GM19397 (cell line): ENCODE results near the gene FIGN.

Experiments
- ATAC-seq: cut with Tn5 transposase; IDR thresholded peaks from one replicate; pipeline ENCODE4 v1.9.1; 2021; ENCODE audit warnings: mild to moderate bottlenecking, moderate library complexity; ENCODE audit not compliant: unreplicated experiment

Gene FIGN

DNA sequence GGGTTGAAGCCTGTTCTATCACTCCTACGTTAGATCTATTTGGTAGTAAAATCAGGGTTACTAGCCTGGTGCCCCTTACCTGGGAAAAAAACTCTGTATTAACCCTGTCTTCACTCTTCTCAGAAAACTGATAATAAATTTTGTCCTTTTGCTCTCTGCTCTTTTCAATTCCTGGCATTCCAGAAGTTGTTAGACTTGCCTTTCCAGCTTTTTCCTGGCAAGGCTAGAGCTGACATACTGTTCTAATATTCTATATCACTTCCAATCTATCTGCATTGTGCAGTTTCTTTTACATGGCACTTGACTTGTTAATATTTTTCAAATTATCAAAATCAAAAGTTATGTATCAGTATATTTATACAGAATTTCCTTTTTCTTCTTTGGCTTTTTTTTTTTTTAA, 162.2 kb downstream of the FIGN start:
- ATAC-seq, result no peak

DNA sequence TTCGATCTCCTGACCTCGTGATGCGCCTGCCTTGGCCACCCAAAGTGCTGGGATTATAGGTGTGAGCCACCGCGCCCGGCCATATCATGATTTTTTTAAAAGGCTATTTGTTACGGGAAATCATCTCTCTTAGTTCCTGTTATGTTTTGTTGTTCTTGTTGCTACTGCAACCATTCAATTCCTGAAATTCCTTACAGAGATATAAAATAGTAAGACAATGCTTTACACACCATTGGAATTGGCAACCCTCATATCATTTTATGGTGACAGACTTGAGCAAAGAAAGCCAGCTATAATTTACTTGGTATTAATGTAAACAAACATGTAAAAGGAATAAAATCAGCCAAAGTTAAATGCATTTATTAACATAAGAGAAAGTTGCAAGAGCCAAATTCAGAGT, 163.0 kb downstream of the FIGN start:
- no peak for ATAC-seq

DNA sequence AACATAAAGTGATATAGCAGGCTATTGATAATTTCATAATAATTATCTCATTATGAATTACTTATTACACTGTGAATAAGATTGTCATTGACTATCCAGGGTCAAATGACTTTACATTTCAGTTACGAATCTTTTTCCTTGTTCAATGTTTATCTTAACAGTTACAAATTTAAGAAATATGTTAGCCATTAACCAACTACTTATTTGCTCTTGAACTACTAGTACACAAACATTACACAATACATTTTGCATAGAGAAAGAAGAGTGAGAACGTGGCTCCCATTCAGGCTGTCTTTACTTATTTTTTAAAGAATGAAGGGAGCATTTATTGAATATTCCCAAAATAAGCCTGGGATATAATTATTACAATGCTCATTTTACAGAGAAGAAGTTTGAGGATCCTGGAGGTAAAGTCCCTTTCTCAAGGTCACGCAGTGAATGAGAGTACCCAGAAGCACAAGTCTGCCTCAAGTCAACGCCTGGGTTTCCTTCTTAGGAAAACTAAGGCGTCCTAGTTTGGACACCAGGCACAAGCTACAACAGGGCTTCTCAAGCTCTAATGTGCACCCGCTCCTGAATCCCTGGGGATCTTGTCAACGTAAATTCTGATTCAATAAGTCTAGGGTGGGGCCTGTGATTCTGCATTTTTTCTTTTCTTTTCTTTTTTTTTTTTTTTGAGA, 164.2 kb downstream of the FIGN start:
- ATAC-seq, result no peak

DNA sequence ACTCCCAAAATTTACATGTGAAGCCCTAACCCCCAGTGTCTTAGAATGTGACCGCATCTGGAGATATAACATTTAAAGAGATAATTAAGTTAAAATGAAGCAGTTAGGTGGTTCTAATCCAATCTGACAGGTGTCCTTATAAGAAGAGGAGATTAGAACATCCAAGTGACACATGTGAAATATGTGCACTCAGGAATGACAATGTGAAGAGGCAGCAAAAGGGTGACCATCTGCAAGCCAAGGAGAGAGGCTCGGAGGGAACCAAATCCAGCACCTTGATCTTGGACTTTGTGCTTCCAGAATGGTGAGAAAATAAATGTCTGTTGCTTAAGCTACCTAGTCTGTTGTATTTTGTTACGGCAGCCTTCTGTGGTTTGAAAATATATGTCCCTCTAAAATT, 165.4 kb downstream of the FIGN start:
- ATAC-seq, result no peak

DNA sequence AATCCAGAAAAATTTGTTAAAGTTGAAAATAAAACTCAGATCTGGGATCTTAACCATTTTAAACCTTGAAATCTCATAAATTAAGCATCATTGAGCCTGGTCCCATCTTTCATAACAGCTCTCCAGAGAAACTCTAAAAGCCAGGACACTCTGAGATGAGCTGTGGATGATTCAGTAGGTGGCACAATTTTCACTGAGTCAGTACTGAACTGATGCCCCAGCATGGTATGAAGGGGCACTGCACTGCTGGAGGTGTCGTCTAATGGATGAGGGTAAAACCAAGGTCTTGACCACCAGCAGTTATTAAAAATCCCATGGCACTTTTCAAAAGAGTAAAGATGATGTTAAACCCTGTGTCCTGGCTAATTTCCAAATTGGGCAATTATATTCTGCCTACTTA, 170.6 kb downstream of the FIGN start:
- no peak for ATAC-seq

DNA sequence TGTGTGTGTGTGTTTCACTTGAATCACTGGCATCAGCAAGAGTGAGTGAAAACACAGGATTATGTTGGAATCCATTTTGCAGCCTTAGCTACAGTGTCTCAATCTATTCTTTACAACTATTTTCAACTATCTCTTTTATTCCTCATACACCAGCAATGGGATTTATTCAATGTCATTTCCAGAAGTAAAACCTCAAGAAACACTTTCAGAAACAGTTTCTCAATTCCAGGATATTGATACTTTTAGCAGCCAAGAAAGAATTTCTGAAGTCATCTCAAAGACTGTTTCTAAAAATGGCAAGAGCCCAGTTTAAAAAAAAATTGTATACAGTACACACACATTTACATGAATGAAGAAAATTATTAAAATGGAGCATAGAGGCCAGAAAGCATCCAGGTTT, 171.6 kb downstream of the FIGN start:
- ATAC-seq, result no peak

DNA sequence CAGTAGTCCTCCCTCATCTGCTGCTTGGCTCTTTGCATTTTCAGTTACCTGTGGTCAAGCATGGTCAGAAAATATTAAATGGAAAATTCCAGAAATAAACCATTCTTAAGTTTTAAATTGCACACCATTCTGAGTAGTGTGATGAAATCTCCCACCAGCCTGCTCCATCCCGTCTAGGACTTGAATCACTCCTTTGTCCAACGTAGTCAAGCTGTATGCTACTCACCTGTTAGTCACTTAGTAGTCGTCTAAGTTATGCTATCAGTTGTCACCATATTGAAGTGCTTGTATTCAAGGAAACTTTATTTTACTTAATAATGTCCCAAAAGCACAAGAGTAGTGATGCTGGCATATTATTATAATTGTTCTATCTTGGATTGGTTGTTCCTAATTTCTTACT, 172.5 kb downstream of the FIGN start:
- no peak for ATAC-seq

DNA sequence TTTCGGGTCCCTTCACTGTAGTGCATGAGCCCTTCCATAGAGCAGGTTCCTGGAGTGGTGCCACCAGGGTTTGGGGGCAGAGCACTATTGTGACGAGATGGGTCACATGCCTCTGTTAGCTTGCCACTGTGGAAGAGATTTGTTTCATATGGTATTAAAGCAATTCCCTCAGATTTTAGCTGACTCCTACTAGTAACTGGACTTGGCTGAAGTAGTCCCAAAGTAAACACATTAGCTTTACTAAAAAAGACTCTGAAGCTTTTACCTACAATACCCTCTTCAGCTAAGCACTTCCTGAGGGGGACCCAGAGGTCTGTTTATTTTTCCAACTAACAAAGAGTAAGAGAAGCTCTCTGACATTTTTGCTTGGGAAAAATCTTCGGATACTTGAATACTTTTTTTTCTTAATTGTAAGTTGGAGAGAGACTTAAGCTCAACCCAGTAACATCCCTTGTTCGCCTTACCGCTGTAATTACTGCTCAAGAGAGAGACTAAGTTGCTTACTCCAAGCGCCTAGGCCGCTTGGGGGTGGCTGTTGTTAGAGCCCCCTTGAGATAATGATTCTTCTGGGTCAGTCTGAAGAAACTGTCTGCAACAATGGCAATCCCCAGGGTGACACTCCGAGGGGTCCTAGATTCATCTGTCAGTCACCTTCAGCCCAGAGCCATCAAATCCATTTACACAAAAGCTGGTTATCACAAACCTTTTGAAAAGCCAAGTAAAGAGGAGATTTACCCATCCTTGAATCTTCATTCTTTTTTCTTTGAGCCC, 177.4 kb downstream of the FIGN start:
- no peak for ATAC-seq

DNA sequence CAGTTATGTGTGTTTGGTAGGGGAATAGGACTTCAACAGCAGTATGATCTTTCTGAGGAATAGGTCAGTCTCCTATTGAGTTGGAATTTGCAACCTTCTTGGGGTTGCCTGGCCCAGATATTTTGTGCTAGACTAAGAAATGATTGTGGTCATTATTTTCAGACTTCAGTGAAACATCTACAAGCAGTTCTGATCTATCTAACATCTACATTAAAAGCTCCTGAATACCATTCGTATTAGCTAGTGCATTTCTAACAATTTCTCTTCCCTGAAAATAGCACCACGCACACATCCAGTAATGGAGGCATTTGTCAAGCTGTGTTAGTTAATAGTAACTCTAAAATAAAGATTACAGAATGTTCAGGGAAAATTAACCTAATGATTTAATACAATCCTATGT, 179.3 kb downstream of the FIGN start:
- no peak for ATAC-seq

DNA sequence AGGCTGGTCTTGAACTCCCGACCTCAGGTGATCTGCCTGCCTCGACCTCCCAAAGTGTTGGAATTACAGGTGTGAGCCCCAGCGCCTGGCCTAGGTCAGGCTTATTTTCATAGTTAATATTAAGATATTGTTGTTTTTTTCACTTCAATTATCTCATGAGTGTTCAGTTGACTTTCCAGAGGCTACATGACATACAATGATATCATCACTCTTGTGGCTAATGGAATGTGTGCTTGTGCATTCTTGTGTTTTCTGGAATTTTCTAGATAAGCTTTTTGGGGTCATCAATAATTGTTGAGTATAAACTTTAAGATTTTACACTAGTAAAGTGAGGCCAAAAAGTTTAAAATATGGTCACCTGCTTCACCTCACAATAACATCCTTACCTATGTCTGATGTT, 180.9 kb downstream of the FIGN start:
- no peak for ATAC-seq

DNA sequence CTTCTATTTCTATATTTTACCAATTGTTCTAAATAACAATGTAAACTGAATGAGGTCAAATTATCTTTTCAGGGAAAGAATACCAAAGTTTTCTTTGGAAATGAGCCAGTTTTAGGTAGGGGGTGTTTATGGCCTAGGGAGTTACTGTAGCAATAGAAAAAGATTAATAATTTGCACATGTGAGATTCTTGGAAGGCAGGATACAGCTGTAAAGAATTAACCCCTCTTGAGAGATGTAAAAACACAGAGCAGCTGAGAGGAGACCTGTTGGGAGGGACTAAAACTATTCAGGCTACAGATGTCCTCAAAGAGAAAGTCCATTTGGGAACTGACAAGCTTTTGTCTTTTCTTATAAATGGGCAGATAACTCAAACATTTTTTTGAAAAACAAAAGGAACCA, 182.2 kb downstream of the FIGN start:
- no peak for ATAC-seq

DNA sequence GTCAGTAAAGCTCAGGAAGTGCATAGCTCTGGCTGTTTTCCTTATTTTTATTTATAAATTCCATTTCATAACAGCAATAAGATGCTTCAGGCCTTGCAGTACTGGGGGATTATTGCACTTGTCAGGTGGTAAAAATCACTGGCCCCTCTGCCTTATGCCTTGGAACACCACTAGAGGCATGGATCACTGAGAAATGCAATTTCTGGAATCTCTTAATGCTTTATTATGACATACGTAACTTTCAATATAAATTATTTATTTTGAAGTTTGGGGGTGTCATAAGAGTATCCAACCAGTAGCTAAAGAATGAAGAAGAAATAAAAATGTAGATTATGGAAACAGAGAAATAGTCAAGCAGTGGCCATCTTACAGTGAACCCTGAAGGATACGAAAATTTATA, 183.1 kb downstream of the FIGN start:
- ATAC-seq, result no peak

DNA sequence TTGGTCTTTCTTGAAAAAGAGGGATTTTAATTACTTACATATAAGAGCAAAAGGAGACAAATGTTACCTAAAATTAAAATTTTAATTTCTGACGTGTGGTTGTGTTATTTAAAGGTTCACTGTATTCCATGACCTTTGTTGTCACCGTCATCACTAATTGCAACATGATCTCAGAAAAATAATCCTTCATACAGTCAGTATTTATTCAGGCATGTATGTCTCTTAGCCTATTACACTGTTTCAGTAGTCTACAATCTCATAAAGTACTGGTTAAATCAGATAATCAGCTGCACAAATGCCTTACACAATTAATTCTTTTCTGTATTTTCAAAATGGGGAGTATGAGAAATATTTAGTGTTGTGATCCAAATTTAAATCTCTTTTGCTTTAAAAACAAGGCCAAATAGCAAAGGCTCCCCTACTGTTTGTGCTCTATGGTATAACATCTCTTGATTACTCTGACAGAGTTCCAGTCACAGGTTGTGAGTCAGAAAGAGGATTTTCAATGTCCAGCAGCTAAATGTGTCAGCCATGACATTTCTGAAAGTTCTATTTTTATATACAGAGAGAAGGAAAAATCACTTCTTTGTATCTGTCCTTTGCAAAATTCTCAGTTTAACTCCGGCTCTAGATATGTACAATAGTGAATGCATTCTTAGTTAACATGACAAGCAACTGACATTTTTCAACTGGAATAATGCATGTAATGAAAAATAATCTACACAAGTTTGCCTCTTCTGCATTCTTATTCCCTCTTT, 184.0 kb downstream of the FIGN start:
- no peak for ATAC-seq

DNA sequence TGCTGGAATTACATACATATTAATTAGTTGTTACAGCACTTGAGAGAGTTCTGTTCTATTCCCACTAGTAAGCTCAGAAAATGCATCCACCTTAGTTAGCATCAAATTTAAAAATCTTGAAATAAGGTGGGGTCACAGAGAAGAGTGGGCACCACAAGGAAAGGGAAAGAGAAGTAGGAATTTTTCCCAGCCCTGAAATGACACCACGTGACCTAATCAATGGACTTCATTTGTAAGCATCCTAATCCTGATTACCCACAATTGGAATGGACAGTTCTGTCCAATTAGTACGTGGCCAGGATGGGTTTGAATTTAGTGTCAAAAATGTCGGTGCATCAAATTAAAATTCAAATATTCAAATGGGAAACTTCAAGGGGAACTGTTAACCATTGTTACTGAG, 186.8 kb downstream of the FIGN start:
- no peak for ATAC-seq
